GM12878 (cell line): ENCODE results near the gene HSP90AB1. TPM values are rescaled to one million over a fixed set of nuclear protein-coding genes. Genes with fewer than 3 reads are reported as not detected.

Experiments used
- MTA3 ChIP-seq: IDR thresholded peaks from 2 replicates; pipeline ENCODE4 v1.6.1; 2012; ENCODE audit warnings: low read length, inconsistent platforms, borderline replicate concordance
- NRF1 ChIP-seq: conservative IDR thresholded peaks from 2 replicates; pipeline ENCODE4 v1.6.1; 2011; ENCODE audit warnings: mild to moderate bottlenecking, low read depth, low read length, improper control_type of control experiment
- TAF1 ChIP-seq: IDR thresholded peaks from 2 replicates; pipeline ENCODE4 v1.6.1; 2011; ENCODE audit warnings: mild to moderate bottlenecking, low read depth, low read length, borderline replicate concordance
- polyA plus RNA-seq, 11 experiments: library from polyadenylated mRNA; depleted of rRNA in 4 of 11; unstranded in 6 of 11; stranded (reverse) in 5 of 11; fragments of >200 nt; fragmentation: Nextera tagmentation in 4 of 11; fragmentation: Illumina TruSeq in 1 of 11; extraction: Ambion mirVana in 4 of 11; extraction: Trizol in 1 of 11; gene quantifications; 1 replicate in 1 of 11; 2 replicates in 10 of 11; pipeline versions ENCODE4 v1.2.1 to v1.2.3, GENCODE V29; 2011 to 2016; ENCODE audit warnings: inconsistent platforms in 2 of 11, missing spikeins in 2 of 11, low read depth in 1 of 11
- total RNA-seq, 4 experiments: library from RNA; depleted of rRNA in 3 of 4; stranded (reverse); fragments of >200 nt in 3 of 4; fragmentation: Illumina TruSeq in 1 of 4; extraction: Trizol in 1 of 4; gene quantifications; 2 replicates each; pipeline versions ENCODE4 v1.2.1 to v1.2.3, GENCODE V29; 2013 to 2021
- TF ChIP-seq, protein P1 (sequence below): fragments of 150-350 bp; IDR thresholded peaks from 2 replicates; pipeline ENCODE4 v1.6.1; 2016; ENCODE audit warnings: low read depth, low read length
- TF ChIP-seq, protein P2 (sequence below): IDR thresholded peaks from 2 replicates; pipeline ENCODE4 v1.6.1; 2012; ENCODE audit warnings: low read depth, low read length, improper control_type of control experiment

Gene HSP90AB1
- total and polyA plus RNA-seq, 10 of the 15 experiments (the other 5 are each of a cell fraction or from before 2014, with no cell fraction given): 988 to 1,682 (median 1,146) TPM

DNA sequence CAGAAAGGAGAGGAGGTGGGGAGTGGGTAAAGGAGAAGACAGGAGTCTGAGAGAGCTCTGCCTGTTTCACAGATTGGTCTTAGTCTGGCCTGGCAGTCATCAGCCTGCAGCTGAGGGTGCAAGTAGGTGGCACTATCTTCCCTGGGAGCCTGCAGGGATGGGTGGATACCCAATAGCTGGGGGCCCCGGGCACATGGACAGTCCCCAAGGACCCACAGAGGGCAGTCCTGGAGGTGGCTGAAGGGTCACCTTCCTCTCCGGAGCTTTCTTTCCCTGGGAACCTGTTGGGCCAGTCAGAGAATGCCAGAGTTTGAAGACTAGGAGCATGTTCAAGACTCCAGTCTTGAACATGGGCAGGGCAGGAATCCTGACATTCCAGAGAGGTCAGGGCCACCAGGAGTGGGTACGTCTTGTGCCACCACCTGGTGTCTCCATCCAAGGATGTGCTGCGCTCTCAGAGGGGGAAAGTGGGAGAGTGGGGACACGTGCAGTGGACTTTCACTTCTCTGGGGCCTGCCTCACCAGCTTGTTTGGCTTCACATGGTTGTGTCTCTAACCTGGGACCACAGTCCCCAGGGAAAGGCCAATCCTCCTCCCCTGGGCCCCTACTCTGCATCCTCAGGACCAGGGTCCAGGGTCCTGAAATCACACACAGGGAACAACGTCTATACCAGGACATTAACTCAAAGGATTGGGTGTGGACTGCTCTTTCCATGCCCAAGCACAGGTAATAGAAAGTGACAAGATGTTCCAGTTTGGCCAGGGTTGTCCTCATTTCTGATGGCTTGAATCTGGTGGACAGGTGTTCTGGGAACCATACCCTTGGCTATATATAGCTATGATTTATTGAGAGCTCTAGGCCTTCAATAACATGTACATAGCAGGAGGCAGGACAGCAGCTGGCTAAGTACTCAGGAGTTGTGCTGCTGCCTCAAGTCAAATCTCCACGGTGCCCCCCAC is 48.2 kb downstream of the HSP90AB1 start (continued):
- TF ChIP-seq, protein P1, sequence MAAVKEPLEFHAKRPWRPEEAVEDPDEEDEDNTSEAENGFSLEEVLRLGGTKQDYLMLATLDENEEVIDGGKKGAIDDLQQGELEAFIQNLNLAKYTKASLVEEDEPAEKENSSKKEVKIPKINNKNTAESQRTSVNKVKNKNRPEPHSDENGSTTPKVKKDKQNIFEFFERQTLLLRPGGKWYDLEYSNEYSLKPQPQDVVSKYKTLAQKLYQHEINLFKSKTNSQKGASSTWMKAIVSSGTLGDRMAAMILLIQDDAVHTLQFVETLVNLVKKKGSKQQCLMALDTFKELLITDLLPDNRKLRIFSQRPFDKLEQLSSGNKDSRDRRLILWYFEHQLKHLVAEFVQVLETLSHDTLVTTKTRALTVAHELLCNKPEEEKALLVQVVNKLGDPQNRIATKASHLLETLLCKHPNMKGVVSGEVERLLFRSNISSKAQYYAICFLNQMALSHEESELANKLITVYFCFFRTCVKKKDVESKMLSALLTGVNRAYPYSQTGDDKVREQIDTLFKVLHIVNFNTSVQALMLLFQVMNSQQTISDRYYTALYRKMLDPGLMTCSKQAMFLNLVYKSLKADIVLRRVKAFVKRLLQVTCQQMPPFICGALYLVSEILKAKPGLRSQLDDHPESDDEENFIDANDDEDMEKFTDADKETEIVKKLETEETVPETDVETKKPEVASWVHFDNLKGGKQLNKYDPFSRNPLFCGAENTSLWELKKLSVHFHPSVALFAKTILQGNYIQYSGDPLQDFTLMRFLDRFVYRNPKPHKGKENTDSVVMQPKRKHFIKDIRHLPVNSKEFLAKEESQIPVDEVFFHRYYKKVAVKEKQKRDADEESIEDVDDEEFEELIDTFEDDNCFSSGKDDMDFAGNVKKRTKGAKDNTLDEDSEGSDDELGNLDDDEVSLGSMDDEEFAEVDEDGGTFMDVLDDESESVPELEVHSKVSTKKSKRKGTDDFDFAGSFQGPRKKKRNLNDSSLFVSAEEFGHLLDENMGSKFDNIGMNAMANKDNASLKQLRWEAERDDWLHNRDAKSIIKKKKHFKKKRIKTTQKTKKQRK: no peak
- TF ChIP-seq NRF1 (no peak), TAF1 (no peak), MTA3 (no peak)
- TF ChIP-seq, protein P2, sequence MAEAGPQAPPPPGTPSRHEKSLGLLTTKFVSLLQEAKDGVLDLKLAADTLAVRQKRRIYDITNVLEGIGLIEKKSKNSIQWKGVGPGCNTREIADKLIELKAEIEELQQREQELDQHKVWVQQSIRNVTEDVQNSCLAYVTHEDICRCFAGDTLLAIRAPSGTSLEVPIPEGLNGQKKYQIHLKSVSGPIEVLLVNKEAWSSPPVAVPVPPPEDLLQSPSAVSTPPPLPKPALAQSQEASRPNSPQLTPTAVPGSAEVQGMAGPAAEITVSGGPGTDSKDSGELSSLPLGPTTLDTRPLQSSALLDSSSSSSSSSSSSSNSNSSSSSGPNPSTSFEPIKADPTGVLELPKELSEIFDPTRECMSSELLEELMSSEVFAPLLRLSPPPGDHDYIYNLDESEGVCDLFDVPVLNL: no peak
- TF ChIP-seq, all 136 proteins: peak for 0
